Neural cell (in vitro differentiated cells): Measurements from ENCODE around the gene FRMD4A.

ENCODE experiments used
- EP300 ChIP-seq: fragments of 450-650 bp; conservative IDR thresholded peaks from 2 replicates; pipeline ENCODE4 v1.6.1; 2014; ENCODE audit warnings: antibody characterized with exemption, mild to moderate bottlenecking, moderate library complexity; ENCODE audit not compliant: poor library complexity, severe bottlenecking
- EZH2 ChIP-seq: fragments of 200-600, 300-800 bp; shearing (Covaris generic), sonication (generic); IDR thresholded peaks from 2 replicates; pipeline ENCODE4 v1.6.1; 2014; ENCODE audit warnings: antibody characterized with exemption, low read length, borderline replicate concordance, mild to moderate bottlenecking; ENCODE audit not compliant: insufficient read depth, poor library complexity, severe bottlenecking
- MXI1 ChIP-seq: fragments of 450-650 bp; conservative IDR thresholded peaks from 2 replicates; pipeline ENCODE4 v1.6.1; 2014; ENCODE audit warnings: antibody characterized with exemption, mild to moderate bottlenecking; ENCODE audit not compliant: poor library complexity, severe bottlenecking
- POLR2AphosphoS5 ChIP-seq: IDR thresholded peaks from 2 replicates; pipeline ENCODE4 v1.6.1; 2012
- RAD21 ChIP-seq: fragments of 450-650 bp; conservative IDR thresholded peaks from 2 replicates; pipeline ENCODE4 v1.6.1; 2014; ENCODE audit warnings: antibody characterized with exemption, mild to moderate bottlenecking, moderate library complexity
- SMC3 ChIP-seq: fragments of 450-650 bp; conservative IDR thresholded peaks from 2 replicates; pipeline ENCODE4 v1.6.1; 2014; ENCODE audit warnings: antibody characterized with exemption, mild to moderate bottlenecking, moderate library complexity; ENCODE audit not compliant: poor library complexity
- TAF1 ChIP-seq: IDR thresholded peaks from 2 replicates; pipeline ENCODE4 v1.6.1; 2012; ENCODE audit warnings: low read depth
- TF ChIP-seq, protein P1 (sequence below): fragments of 450-650 bp; IDR thresholded peaks from 2 replicates; pipeline ENCODE4 v1.5.1; 2014; ENCODE audit warnings: antibody characterized with exemption, mild to moderate bottlenecking, moderate library complexity; ENCODE audit not compliant: poor library complexity, severe bottlenecking

DNA sequence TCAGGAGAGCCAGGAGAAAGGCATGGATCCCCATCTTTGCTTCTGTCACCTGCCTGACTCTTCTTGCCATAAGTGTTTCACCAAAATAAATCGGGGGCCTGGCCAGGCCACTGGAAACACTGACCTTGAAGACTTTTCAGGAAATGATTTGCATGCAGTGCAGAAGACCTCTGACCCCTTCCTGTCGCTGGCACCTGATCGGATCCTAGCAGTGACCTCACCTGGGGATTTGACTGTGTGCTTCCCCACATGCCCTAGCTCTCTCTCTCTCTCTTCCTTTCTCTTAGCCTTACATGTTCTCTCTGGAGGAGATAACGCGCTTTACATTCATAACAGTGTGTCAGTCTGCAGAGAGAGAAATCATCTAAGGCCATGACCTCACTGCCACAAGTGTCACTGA, 500.9 kb downstream of the FRMD4A start:
- TF ChIP-seq, protein P1, sequence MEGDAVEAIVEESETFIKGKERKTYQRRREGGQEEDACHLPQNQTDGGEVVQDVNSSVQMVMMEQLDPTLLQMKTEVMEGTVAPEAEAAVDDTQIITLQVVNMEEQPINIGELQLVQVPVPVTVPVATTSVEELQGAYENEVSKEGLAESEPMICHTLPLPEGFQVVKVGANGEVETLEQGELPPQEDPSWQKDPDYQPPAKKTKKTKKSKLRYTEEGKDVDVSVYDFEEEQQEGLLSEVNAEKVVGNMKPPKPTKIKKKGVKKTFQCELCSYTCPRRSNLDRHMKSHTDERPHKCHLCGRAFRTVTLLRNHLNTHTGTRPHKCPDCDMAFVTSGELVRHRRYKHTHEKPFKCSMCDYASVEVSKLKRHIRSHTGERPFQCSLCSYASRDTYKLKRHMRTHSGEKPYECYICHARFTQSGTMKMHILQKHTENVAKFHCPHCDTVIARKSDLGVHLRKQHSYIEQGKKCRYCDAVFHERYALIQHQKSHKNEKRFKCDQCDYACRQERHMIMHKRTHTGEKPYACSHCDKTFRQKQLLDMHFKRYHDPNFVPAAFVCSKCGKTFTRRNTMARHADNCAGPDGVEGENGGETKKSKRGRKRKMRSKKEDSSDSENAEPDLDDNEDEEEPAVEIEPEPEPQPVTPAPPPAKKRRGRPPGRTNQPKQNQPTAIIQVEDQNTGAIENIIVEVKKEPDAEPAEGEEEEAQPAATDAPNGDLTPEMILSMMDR = no peak
- TF ChIP-seq EZH2 (no peak), TAF1 (no peak), EP300 (no peak), POLR2AphosphoS5 (no peak), SMC3 (no peak), MXI1 (no peak), RAD21 (no peak)
